Astrocyte of the spinal cord (primary cell): ENCODE data around the gene GNG14.

Experiments used
- DNase-seq: peaks from one replicate; pipeline ENCODE4 v3.0.0; 2011; ENCODE audit warnings: low read depth, low spot score
- H3K4me3 ChIP-seq: 2 replicates; pipeline ENCODE4 v1.5.1; 2011; ENCODE audit warnings: low read depth, mild to moderate bottlenecking, low read length, moderate library complexity
- in situ Hi-C: cut with HindIII; loops from 2 replicates; pipeline ENCODE4 v1.10.0; 2017; ENCODE audit warnings: low sequenced_read_pairs
- TF ChIP-seq, protein P1 (sequence below): IDR thresholded peaks from 2 replicates; pipeline ENCODE4 v1.5.1; 2012; ENCODE audit warnings: low read depth, mild to moderate bottlenecking, low read length, inconsistent platforms

Gene GNG14

DNA sequence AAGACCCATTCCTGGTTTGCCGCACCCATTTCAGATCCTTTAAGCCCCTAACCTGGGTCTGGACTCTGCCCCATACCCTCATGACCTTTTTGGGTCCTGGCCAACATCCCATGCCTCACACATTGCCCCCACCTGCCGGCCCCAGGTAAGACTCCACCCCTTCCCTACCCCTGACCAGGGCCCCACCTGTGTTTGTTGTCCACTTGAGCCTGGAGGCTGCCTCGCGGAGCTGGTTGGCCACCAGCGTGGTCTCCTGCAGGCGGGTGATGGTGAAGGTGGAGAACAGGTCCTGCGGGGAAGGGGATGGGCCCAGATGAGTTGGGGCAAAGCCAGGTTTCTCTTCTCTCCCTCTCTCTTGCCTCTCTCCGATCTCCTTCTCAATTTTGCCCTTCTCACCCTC lies 40.8 kb upstream of the GNG14 start:
- TF ChIP-seq, protein P1, sequence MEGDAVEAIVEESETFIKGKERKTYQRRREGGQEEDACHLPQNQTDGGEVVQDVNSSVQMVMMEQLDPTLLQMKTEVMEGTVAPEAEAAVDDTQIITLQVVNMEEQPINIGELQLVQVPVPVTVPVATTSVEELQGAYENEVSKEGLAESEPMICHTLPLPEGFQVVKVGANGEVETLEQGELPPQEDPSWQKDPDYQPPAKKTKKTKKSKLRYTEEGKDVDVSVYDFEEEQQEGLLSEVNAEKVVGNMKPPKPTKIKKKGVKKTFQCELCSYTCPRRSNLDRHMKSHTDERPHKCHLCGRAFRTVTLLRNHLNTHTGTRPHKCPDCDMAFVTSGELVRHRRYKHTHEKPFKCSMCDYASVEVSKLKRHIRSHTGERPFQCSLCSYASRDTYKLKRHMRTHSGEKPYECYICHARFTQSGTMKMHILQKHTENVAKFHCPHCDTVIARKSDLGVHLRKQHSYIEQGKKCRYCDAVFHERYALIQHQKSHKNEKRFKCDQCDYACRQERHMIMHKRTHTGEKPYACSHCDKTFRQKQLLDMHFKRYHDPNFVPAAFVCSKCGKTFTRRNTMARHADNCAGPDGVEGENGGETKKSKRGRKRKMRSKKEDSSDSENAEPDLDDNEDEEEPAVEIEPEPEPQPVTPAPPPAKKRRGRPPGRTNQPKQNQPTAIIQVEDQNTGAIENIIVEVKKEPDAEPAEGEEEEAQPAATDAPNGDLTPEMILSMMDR = no peak
- in situ Hi-C loops = no loop called here
- no peak overlapping the region for H3K4me3 ChIP-seq
- DNase-seq = no peak

DNA sequence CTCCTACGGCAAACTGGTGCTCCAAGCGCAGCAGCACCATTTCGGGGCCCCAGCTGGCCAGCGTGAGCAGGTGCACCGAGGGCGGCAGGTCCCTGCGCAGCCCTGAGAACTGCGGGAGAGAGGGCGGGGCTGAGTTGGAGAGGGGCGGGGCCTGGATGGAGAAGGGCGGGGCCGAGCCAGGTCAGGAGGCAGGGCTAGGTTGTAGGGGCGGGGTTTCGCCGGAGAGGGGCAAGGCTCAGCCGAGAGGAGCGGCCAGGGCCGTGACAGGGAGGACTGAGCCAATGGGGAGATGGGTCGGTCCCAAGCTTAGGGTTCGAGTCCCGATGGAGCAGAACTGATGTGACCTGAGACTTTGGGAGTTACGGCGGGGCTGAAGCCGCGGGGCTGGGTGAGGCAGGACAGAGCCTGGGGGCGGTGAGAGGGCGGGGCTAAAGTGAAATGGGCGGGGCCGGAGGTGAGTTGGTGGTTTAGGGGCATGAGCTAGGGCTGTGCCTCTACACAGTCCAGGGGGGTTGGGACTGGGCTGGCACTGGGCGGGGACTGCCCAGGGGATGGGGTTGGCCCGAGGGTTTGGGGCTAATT lies 40.2 kb upstream of the GNG14 start:
- no peak overlapping the region for H3K4me3 ChIP-seq
- no peak for DNase-seq
- in situ Hi-C loops = no loop called here
- TF ChIP-seq, protein P1 = no peak

DNA sequence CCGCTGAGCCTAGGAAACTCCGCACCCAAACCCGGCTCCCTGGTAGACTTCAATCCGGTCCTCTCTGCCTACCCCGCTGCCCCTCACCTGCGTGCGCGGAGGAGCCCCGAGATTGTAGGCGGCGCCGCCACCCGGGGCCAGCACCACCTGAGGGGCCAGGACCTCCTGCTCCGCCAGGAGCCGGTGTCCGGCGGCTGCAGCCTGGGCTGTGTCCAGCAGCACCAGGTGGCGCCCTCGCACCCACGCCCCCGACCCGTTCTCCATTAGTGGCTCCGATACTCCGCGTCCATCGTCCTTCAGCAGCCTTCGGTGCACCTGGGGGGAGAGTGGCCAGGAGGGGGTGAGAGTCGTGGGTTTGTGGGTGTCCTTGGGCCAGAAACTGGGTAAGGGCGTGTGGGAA lies 39.7 kb upstream of the GNG14 start:
- DNase-seq = no peak
- in situ Hi-C loops = no loop called here
- H3K4me3 ChIP-seq = no peak overlapping the region
- TF ChIP-seq, protein P1 = peak; percentile 42

DNA sequence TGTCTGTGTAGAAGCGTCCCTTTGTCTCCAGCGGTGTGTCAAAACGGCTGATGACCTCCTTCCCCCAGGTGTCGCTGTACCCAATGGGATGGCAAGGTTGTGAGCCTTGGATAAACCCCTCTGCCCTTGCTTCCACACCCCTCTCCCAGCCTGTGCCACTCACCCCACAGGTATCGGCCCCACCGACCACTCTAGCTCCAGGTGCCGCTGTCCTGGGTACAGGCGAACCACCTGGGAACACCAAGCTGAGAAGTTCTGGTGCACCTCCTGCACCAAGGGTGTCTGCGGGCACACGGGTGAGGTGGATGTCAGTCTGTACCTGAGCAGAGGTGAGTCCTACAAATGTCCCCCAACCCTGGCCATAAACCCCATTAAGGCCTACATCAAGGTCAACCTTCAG lies 37.9 kb upstream of the GNG14 start:
- in situ Hi-C loops = no loop called here
- no peak for DNase-seq
- TF ChIP-seq, protein P1 = no peak
- H3K4me3 ChIP-seq = no peak overlapping the region

DNA sequence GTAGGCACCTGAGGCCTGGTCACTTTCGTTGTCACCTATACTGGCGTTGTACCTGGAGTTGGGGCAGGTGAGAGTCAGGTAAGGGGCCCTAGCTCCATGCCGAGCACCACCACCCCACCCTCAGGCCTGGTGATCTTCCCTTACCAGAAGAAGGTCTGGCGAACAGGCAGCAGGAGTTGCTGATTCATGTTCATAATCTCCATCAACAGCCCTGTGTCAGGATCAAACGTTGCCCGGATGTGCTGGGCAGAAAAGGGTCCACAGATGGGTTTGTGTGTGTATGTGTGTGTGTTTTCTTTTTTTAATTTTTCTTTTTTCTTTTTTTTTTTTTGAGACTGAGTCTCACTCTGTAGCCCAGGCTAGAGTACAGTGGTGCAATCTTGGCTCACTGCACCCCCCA lies 35.6 kb upstream of the GNG14 start:
- DNase-seq = no peak
- TF ChIP-seq, protein P1 = no peak
- in situ Hi-C loops = no loop called here
- H3K4me3 ChIP-seq = no peak overlapping the region

DNA sequence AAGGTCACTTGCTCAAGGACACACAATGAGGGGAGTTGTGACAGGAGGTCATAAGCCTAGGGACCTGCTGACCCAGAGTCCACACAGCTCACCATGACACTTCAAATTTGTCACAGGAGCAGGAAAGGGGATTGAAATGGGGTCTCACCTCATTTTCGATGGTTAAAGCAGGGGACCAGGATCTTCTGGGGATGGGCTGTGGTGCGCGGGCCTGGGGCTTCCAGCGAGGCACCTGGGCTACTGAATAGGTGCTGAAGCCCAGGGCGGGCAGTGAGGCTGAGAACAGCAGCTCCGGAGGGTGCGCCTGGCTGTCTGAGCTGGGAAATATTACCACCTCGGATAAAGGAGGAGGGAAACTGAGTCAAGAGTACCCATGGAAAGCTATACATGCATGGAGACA lies 32.3 kb upstream of the GNG14 start:
- DNase-seq = no peak
- no peak overlapping the region for H3K4me3 ChIP-seq
- in situ Hi-C loops = no loop called here
- TF ChIP-seq, protein P1 = no peak
